ENCODE results near the gene IL12B.

DNA sequence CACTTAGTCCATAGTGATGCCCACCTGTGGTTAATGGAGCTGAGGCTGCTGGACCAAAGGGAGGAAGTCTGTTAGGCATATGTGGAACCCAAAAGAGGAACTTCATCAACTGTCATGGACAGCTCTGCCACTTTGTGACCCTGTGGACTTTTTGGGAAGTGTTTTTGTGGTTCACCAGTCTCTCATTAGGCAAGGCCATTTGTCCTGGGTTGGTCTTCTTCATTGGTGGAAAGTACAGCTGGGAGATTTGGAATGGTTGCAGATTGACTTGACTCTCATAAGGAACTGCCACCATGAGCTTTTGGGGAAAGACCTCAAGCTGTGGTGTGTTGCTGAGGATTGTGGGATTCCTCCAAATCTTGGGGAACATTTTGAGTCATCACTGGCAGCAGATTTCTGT lies 31.9 kb upstream of the IL12B start:
- no peak for TF ChIP-seq CTCF (IDR thresholded peaks at IDR 0.05; ENCODE audit: low read depth, low read length, poor library complexity, severe bottlenecking)
- no peak for TF ChIP-seq EZH2phosphoT487 (IDR thresholded peaks at IDR 0.05; ENCODE audit: borderline replicate concordance, low read length)

Measured in DOHH2 (cell line).